Measurements from ENCODE around the gene PERCC1. TPM values are rescaled to one million over a fixed set of nuclear protein-coding genes. Genes with fewer than 3 reads are reported as not detected.

PERCC1 gene
- total and polyA plus RNA-seq, 3 donors from 2014 or later = 0.31 to 0.71 TPM; not detected in 1

DNA sequence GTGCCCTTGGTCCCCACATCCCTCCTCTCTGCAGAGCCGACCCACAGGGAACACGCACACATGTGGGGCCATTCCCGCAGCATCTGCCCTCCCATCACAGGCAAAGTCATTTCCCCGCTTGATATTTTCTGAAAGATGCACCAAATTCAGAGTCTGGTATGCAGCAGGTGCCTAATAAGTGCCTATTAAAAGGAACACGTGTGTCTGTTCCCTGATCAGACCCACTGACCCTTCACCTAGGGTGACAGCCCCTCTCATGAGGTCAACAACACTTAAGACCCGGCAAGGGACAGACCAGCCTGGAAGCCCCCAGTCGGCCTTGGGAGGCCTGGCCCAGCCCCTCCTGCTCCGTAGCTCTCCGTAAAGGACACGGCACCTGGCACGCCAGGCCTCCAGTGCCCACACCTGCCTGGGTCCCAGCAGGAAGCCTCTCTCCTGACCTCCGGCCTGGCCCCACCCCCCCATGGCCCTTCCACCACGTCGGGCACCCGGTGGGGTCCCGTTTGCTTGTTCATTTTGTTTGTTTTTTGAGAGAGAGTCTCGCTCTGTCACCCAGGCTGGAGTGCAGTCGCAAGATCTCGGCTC, 36.4 kb upstream of the PERCC1 start:
- no peaks in the 10 kb centered on the region for H3K27me3 ChIP-seq
- 91 to 93% methylated on average over 16 to 19 of the region's 19 CpGs for WGBS, 2 donors
- no peaks in the 10 kb centered on the region for H3K4me1 ChIP-seq
- intact Hi-C loops (cut with DNase I; ENCODE audit: low total_unique reads) = no loop called here
- no peak overlapping the region for H3K4me3 ChIP-seq
- no peak for TF ChIP-seq POLR2A (IDR thresholded peaks at IDR 0.05)
- TF ChIP-seq, protein P1, sequence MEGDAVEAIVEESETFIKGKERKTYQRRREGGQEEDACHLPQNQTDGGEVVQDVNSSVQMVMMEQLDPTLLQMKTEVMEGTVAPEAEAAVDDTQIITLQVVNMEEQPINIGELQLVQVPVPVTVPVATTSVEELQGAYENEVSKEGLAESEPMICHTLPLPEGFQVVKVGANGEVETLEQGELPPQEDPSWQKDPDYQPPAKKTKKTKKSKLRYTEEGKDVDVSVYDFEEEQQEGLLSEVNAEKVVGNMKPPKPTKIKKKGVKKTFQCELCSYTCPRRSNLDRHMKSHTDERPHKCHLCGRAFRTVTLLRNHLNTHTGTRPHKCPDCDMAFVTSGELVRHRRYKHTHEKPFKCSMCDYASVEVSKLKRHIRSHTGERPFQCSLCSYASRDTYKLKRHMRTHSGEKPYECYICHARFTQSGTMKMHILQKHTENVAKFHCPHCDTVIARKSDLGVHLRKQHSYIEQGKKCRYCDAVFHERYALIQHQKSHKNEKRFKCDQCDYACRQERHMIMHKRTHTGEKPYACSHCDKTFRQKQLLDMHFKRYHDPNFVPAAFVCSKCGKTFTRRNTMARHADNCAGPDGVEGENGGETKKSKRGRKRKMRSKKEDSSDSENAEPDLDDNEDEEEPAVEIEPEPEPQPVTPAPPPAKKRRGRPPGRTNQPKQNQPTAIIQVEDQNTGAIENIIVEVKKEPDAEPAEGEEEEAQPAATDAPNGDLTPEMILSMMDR (IDR thresholded peaks at IDR 0.05) = no peak
- no peaks in the 10 kb centered on the region for H3K36me3 ChIP-seq (ENCODE audit: low read depth, missing control alignments)
- no peak overlapping the region for H3K27ac ChIP-seq
- no peaks in the 10 kb centered on the region for H3K9me3 ChIP-seq
- no peak for DNase-seq

DNA sequence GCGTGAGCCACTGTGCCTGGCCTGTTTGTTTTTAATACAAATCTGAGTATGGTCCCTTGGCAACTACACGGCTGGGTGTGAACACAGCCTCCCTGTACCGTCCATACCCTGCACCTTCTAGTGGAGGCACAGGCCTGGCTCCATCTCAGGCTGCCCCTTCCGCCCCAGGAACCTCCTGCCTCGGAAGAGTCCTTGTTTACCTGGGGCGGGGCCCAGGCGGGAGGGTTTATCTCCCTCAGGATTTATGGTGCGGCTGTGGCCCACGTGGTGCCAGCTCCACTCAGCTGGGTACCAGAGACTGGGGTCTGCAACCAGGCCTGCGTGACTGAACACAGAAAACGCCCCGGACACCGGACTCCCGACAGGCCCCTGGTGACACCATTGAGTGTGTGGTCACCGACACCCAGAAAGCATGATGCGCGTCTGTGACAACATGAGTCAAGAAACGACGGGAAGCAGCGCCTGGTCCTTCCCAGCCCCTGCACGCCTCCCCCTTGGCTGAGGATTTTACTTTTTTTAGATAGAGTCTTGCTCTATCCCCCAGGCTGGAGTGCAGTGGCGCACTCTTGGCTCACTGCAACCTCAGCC, 35.3 kb upstream of the PERCC1 start:
- no peaks in the 10 kb centered on the region for H3K27me3 ChIP-seq
- H3K4me3 ChIP-seq = no peak overlapping the region
- H3K36me3 ChIP-seq (ENCODE audit: low read depth, missing control alignments) = no peaks in the 10 kb centered on the region
- intact Hi-C loops (cut with DNase I; ENCODE audit: low total_unique reads) = no loop called here
- no peak overlapping the region for H3K27ac ChIP-seq
- no peaks in the 10 kb centered on the region for H3K9me3 ChIP-seq
- no peaks in the 10 kb centered on the region for H3K4me1 ChIP-seq
- WGBS, 2 donors = 85 to 86% methylated on average over 15 to 21 of the region's 22 CpGs
- DNase-seq = no peak
- TF ChIP-seq, protein P1 (IDR thresholded peaks at IDR 0.05) = no peak
- no peak for TF ChIP-seq POLR2A (IDR thresholded peaks at IDR 0.05)

DNA sequence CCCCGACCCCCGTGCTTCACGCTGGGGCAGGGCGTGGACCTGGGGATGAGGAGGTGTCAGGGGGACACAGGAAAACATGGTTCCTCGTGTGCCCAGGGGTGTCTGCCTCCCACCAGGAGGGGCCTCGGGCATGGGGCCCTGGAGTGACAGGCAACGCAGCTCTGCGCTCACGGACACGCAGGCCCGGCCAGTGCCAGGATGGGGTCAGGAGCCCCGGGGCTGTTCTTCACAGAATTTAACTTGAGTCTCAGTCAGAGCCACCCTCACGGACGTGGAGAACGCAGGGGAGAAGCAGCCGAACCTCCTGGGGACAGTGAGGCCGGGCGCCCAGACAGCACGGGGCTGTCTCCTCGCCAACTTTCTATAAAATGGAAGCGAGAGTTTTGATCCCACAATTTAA, 33.1 kb upstream of the PERCC1 start:
- DNase-seq = no peak
- H3K4me3 ChIP-seq = no peak overlapping the region
- intact Hi-C loops (cut with DNase I; ENCODE audit: low total_unique reads) = no loop called here
- H3K9me3 ChIP-seq = no peaks in the 10 kb centered on the region
- H3K27me3 ChIP-seq = no peaks in the 10 kb centered on the region
- H3K4me1 ChIP-seq = no peaks in the 10 kb centered on the region
- WGBS, 2 donors = 94 to 97% methylated on average over 12 to 20 of the region's 21 CpGs
- no peaks in the 10 kb centered on the region for H3K36me3 ChIP-seq (ENCODE audit: low read depth, missing control alignments)
- H3K27ac ChIP-seq = no peak overlapping the region
- TF ChIP-seq, protein P1 (IDR thresholded peaks at IDR 0.05) = no peak
- no peak for TF ChIP-seq POLR2A (IDR thresholded peaks at IDR 0.05)

DNA sequence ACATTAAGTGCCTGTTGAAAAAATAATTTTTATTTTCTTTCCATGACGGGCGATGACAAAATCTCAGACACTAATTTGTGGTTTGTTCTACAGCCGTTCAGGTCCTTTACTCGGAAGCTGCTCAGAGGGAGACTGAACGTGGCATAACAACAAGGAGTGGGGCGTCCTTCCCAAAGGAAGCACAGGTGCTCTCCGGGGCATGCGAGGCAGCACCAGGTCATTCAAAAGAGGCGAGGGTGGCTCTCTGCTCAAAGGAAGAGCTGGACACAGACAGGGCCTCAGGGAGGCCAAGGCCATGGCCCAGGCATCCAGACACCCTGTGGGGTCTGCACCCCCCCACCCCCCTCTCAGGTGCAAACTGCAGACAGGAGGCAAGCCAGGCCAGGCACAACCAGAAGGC, 32.5 kb upstream of the PERCC1 start:
- TF ChIP-seq POLR2A (IDR thresholded peaks at IDR 0.05) = no peak
- TF ChIP-seq, protein P1 (IDR thresholded peaks at IDR 0.05) = no peak
- Histone ChIP-seq H3K4me1 (no peaks in the 10 kb centered on the region), H3K9me3 (no peaks in the 10 kb centered on the region), H3K27ac (no peak overlapping the region), H3K4me3 (no peak overlapping the region), H3K27me3 (no peaks in the 10 kb centered on the region), H3K36me3 (ENCODE audit: low read depth, missing control alignments) (no peaks in the 10 kb centered on the region)
- intact Hi-C loops (cut with DNase I; ENCODE audit: low total_unique reads) = no loop called here
- DNase-seq = no peak
- 93 to 96% methylated on average over 9 of the region's 9 CpGs for WGBS, 2 donors

Measured in testis (tissue), 3 donors.